Left cardiac atrium (tissue), 4 donors: ENCODE measurements around the gene GAS2. TPM values are rescaled to one million over a fixed set of nuclear protein-coding genes. Genes with fewer than 3 reads are reported as not detected.

ENCODE experiments used
- ATAC-seq, 2 donors: fragments of 200-7000 bp; cut with Tn5 transposase; one replicate each; pipeline ENCODE4 v1.9.1; 2020; ENCODE audit warnings: mild to moderate bottlenecking in 2 of 2, moderate library complexity in 2 of 2
- DNase-seq: peaks from one replicate; pipeline ENCODE4 v3.0.0-alpha.2; 2020
- intact Hi-C, 2 donors: fragments of 100-400 bp; cut with DNase I; formaldehyde crosslinking; loops; one replicate each; pipeline versions ENCODE4 v1.14.1 to v1.15.1; 2022 to 2023
- total RNA-seq, 2 donors: library from RNA; stranded (reverse); fragmentation: NEBNext Ultra II Directional; extraction: Animal tissue kit (Norgen Biotek cat#: 25700); gene quantifications; one replicate each; pipeline ENCODE4 v1.2.1, GENCODE V29; 2021
- donor health status: DM: no; HTN: yes; CAD: no.
- donor health status: DM: no; HTN: yes; CAD: no; lungs with severe emphysema.
- donor health status: DM: yes; HTN: yes; CAD: no.
- donor health status: Dilated cardiomyopathy.

The GAS2 gene
- total RNA-seq, 2 donors from 2014 or later, result 7.3 to 8.9 TPM

GRCh38 chr11:22669368-22669767, 3.0 kb downstream of the GAS2 start:
- intact Hi-C loops, result no loop called here
- DNase-seq (no peak), ATAC-seq (no peak)

- ATAC-seq, result no peak
- intact Hi-C loops, result loop anchor here in 1 of 2 donors (10.0 kb wide), 1 partner anchor 114 kb away; no protein-coding TSS in a partner anchor
- no peak for DNase-seq
Measured at GRCh38 chr11:22670830-22671229, 4.4 kb downstream of the GAS2 start.

- ATAC-seq, result no peak
- DNase-seq, result no peak
- intact Hi-C loops, result loop anchor here in 1 of 2 donors (10.0 kb wide), 1 partner anchor 113 kb away; no protein-coding TSS in a partner anchor
Measured at GRCh38 chr11:22671751-22672150, 5.3 kb downstream of the GAS2 start.

GRCh38 chr11:22674470-22675439, 8.3 kb downstream of the GAS2 start:
- no peak for ATAC-seq
- intact Hi-C loops, result loop anchor here in 1 of 2 donors (10.0 kb wide), 1 partner anchor 110 kb away; no protein-coding TSS in a partner anchor
- no peak for DNase-seq

GRCh38 chr11:22677153-22677903, 10.9 kb downstream of the GAS2 start:
- no peak for ATAC-seq
- DNase-seq, result no peak
- intact Hi-C loops, result loop anchor here in 1 of 2 donors (10.0 kb wide), 1 partner anchor 107 kb away; no protein-coding TSS in a partner anchor

- intact Hi-C loops, result no loop called here
- no peak for DNase-seq
- no peak for ATAC-seq
Measured at GRCh38 chr11:22680628-22681027, 14.2 kb downstream of the GAS2 start.

GRCh38 chr11:22681281-22681812, 14.9 kb downstream of the GAS2 start:
- no peak for DNase-seq
- no peak for ATAC-seq
- intact Hi-C loops, result no loop called here

- intact Hi-C loops, result no loop called here
- no peak for ATAC-seq
Measured at GRCh38 chr11:22684082-22684481, 17.7 kb downstream of the GAS2 start.

GRCh38 chr11:22685111-22685510, 18.7 kb downstream of the GAS2 start:
- intact Hi-C loops, result no loop called here
- ATAC-seq (no peak), DNase-seq (no peak)

More at GRCh38 chr11:22684082-22684481, 17.7 kb downstream of the GAS2 start:
- no peak for DNase-seq

- intact Hi-C loops, result no loop called here
- ATAC-seq, result no peak
- DNase-seq, result no peak
Measured at GRCh38 chr11:22688914-22689313, 22.5 kb downstream of the GAS2 start.

- intact Hi-C loops, result no loop called here
- ATAC-seq, result no peak
- no peak for DNase-seq
Measured at GRCh38 chr11:22690257-22690656, 23.8 kb downstream of the GAS2 start.

- no peak for DNase-seq
- ATAC-seq, result no peak
Measured at GRCh38 chr11:22690871-22691270, 24.5 kb downstream of the GAS2 start.

GRCh38 chr11:22699388-22699787, 33.0 kb downstream of the GAS2 start:
- ATAC-seq (no peak), DNase-seq (no peak)
- intact Hi-C loops, result no loop called here

More at GRCh38 chr11:22690871-22691270, 24.5 kb downstream of the GAS2 start:
- intact Hi-C loops, result no loop called here

- ATAC-seq, result no peak
- intact Hi-C loops, result no loop called here
- no peak for DNase-seq
Measured at GRCh38 chr11:22702031-22702430, 35.6 kb downstream of the GAS2 start.

GRCh38 chr11:22703040-22703439, 36.6 kb downstream of the GAS2 start:
- ATAC-seq (peak; percentile 47 to 68), DNase-seq (no peak)
- intact Hi-C loops, result no loop called here

GRCh38 chr11:22703591-22703990, 37.2 kb downstream of the GAS2 start:
- ATAC-seq (no peak), DNase-seq (no peak)
- intact Hi-C loops, result no loop called here

GRCh38 chr11:22707119-22707899, 40.9 kb downstream of the GAS2 start:
- ATAC-seq (no peak), DNase-seq (no peak)
- intact Hi-C loops, result no loop called here

- ATAC-seq, result no peak
- no peak for DNase-seq
- intact Hi-C loops, result no loop called here
Measured at GRCh38 chr11:22711071-22711770, 44.8 kb downstream of the GAS2 start.
